Femur (tissue), 1 donor: Measurements from ENCODE around the gene THOC2.
"Not testable (repeated sequence)": the region's sequence is repeated elsewhere in the genome, so short reads cannot be mapped to it uniquely, and the experiment has no call there.

ENCODE experiments used
- DNase-seq: peaks from one replicate; pipeline ENCODE4 v3.0.0-alpha.2; 2017

The THOC2 gene

DNA sequence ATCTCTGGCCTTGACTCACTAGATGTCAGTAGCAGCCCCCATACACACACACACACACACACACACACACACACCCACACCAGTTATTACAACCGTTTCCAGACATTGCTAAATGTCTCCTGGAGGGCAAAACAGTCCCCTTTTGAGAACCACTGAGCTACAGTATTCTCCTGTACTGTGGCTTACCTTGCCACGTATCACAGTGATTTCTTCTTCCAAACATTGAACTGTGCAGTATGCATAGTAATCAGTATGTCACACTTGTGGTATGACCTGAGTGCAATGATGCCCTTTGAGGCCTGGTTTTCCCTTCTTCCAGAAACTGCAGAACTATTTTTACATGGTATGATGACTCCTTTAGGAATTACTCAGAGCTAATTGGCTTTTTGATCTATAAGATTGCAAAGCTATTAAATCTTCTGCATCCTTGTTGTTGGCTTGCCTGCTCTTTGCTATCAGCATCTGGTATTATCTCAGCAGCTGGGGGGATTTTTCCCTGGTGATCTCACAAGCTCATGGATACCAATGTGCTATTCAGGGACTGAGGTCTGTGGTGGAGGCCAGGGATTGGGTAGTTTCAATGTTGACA is 3.6 kb upstream of the THOC2 start:
- DNase-seq = no peak

DNA sequence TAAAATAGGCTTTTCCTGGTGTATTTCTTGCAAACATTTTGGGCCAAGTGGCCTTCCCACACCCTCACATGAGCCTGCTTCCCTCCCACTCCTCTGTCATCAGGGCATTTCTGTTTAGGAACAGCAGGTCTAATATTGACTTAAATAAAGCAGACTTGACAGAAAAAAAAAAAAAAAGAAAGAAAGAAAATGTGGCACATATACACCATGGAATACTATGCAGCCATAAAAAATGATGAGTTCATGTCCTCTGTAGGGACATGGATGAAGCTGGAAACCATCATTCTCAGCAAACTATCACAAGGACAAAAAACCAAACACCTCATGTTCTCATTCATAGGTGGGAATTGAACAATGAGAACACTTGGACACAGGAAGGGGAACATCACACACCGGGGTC is 2.3 kb upstream of the THOC2 start:
- not testable (repeated sequence) for DNase-seq

DNA sequence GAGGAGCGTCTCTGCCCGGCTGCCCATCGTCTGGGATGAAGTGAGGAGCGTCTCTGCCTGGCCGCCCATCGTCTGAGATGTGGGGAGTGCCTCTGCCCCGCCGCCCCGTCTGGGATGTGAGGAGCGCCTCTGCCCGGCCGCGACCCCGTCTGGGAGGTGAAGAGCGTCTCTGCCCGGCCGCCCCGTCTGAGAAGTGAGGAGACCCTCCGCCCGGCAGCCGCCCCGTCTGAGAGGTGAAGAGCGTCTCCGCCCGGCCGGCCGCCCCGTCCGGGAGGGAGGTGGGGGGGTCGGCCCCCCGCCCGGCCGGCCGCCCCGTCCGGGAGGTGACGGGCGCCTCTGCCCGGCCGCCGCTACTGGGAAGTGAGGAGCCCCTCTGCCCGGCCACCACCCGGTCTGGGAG is 1.2 kb upstream of the THOC2 start:
- not testable (repeated sequence) for DNase-seq

DNA sequence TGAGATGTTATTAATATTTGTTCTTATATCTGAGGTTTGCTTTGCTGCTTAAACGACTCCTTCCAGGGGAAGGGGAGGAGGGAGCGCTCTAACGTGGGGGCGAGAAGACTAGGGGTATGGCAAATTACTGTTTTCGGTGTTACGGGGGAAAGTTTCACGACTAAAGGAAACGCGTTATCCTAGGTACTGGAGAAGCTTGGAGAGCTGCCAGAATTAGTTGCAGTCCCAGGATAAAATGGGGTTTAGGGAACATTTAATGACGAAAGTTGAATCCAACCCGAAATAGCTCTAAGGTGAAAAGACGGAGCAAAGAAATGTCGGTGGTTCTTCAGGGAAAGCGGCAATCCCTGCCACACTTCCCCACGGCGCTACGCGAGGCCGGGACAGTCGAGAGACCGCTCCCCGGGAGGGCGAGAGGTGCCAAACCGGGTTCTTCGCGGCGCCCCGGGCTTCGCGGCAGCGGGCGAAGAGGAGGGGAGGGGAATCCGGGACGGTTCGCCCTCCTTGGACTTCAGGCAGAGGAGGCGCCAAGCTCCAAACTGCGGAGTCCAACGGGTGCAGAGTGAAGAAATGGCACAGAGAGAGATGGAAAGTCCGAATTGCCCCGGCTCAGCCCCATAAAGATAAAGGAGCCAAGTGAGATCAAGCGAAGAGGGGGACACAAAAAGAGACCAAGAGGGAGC is 724 bp downstream of the THOC2 start:
- peak; percentile 24 for DNase-seq

- no peak for DNase-seq
Measured at GRCh38 chrX:123731258-123731986, 1.4 kb downstream of the THOC2 start.

GRCh38 chrX:123728554-123728953 is 4.3 kb downstream of the THOC2 start:
- no peak for DNase-seq

DNA sequence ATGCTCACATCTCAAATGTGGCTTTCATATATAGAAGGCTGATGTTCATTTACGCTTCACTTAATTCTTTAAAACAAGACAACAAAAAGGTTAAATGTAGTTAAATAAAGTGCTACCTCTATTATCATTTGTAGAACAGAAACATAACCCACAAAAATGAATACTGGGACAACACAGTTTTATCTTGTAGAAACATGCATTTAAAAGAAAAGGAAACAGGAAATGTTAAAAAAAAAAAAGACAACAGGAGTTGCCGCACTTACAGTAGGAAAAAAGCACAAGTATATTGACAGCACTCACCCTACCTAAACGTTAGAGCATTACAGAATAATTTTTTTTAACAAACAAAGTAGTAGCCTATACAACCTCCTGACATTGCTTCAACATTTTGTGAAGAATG is 4.8 kb downstream of the THOC2 start:
- no peak for DNase-seq

DNA sequence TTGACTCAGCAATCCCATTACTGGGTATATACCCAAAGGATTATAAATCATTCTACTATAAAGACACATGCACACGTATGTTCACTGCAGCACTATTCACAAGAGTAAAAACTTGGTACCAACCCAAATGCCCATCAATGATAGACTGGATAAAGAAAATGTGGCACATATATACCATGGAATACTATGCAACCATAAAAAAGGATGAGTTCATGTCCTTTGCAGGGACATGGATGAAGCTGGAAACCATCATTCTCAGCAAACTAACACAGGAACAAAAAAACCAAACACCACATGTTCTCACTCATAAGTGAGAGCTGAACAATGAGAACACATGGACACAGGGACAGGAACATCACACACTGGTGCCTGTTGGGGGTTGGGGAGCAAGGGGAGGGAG is 10.7 kb downstream of the THOC2 start:
- not testable (repeated sequence) for DNase-seq

DNA sequence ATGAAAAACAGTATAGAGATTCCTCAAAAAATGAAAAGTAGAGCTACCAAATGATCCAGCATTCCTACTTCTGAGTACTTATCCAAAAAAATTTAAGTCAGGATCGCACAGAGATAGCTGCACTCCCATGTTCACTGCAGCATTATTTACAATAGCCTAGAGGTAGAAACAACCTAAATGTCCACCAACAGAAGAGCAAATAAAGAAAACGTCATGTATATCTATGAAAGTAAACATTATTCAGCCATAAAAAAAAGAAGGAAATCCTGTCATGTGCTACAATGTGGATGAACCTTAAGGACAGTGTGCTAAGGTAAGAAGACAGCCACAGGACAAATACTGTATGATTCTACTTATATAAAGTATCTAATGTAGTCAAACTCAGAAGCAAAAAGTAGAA is 12.4 kb downstream of the THOC2 start:
- no peak for DNase-seq

DNA sequence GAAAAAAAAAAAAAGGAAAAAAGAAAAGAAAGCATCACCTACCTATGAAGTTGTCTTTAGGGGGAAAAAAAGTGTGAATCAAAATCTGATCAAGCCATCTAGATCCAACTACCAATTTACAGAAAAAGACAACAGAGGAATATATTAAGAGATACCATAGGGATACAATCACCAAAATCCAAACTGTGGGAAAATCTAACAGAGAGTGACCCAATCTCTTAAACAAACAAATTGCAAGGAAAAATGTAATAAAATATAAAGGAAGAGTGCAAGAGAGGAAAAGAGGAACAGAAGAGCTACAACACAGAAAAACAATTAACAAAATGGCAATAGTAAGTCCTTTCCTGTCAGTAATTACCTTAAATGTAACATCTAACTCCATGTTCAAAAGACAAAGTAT is 19.0 kb downstream of the THOC2 start:
- DNase-seq = no peak

DNA sequence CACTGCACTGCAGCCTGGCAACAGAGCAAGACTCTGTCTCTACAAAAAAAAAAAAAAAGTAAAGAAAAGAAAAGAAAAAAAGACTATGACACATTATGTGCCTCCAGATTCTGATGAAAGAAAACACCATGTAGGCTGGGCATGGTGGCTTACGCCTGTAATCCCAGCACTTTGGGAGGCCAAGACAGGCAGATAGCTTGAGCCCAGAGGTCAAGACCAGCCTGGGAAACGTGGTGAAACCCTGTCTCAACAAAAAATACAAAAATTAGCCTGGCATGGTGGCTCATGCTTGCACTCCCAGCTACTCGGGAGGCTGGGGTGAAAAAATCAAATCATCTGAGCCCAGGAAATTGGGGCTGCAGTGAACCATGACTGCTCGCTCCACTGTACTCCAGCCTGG is 19.4 kb downstream of the THOC2 start:
- DNase-seq = no peak

DNA sequence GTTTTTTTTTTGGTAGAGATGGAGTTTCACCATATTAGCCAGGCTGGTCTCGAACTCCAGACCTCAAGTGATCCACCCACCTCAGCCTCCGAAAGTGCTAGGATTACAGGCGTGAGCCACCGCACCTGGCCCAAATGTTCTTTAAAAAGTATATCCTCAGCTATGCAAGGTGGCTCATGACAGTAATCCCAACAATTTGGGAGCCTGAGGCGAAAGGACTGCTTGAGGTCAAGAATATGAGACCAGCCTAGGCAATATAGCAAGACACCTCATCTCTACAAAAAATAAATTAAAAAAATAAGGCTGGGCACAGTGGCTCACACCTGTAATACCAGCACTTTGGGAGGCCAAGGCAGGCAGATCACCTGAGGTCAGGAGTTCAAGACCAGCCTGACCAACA is 21.7 kb downstream of the THOC2 start:
- DNase-seq = not testable (repeated sequence)

GRCh38 chrX:123704781-123705180 is 28.1 kb downstream of the THOC2 start:
- DNase-seq = no peak

- DNase-seq = peak; percentile 28
Measured at GRCh38 chrX:123698979-123699520, 33.8 kb downstream of the THOC2 start.

- DNase-seq = no peak
Measured at GRCh38 chrX:123696334-123696733, 36.5 kb downstream of the THOC2 start.

DNA sequence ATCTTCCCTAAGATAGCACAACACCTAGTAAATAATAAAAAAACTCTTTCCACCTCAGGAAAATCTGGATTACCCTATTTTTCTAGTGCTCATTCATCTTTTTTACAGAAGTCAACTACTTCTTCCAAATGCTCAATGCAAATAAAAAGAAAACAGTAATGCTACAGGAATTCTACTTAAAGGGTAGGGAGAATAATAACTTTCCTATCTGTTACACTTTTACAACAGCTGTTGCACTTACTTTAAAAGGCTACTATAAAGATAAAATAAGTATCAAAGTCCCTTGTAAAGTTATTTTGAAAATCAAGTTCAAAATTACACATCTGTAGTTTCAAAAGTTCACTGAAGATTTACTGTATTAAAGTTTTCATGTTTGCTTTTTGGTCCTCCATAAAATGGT is 37.6 kb downstream of the THOC2 start:
- no peak for DNase-seq

DNA sequence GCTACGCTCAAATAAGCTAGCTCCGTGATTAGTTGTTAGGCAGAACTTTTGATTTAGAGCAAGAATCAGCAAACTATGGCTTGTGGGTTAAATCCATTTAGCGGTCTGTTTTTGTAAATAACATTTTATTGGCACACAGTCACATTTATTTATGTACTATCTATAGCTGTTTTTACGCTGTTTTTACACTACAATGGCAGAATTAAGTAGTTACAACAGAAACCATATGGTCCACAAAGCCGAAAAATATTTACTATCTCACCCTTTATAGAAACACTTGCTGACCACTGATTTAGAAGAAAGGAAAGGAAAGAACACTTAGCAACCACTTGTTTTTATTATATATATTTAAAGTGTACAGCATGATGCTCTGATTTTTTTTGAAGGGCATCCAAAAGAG is 41.1 kb downstream of the THOC2 start:
- no peak for DNase-seq

DNA sequence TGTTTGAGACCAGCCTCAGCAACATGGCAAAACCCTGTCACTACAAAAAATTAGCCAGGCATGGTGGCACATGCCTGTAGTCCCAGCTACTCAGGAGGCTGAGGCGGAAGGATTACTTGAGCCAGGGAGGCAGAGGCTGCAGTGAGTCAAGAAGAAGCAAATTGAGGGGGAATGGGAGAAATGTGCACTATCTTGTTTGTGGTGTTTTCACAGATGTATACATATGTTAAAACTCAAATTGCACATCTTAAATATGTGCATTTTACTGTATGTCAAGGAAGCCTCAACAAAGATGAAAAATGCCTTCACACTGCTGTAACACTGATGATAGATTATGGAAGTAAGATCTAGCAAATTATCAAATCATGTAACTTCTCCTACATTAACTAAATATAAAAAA is 44.3 kb downstream of the THOC2 start:
- DNase-seq = no peak

DNA sequence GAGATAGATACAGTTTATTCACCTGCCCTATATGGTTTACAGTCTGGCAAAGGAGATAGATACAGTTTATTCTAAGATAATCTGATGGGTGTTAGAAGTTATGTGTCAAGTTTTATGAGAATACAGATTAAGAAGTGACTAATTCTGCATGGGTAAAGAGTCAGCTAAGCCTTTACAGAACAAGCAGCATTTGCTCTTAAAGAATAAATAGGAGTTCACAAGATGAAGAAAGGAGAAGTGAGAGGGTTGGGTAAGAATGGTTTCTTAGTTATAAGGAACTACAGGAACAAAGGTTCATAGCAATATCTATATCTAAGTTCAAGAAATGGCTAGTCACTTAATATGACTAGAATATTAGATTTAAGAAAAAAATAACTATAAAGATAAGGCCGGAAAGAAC is 47.6 kb downstream of the THOC2 start:
- no peak for DNase-seq

- DNase-seq = no peak
Measured at GRCh38 chrX:123682186-123682585, 50.7 kb downstream of the THOC2 start.

DNA sequence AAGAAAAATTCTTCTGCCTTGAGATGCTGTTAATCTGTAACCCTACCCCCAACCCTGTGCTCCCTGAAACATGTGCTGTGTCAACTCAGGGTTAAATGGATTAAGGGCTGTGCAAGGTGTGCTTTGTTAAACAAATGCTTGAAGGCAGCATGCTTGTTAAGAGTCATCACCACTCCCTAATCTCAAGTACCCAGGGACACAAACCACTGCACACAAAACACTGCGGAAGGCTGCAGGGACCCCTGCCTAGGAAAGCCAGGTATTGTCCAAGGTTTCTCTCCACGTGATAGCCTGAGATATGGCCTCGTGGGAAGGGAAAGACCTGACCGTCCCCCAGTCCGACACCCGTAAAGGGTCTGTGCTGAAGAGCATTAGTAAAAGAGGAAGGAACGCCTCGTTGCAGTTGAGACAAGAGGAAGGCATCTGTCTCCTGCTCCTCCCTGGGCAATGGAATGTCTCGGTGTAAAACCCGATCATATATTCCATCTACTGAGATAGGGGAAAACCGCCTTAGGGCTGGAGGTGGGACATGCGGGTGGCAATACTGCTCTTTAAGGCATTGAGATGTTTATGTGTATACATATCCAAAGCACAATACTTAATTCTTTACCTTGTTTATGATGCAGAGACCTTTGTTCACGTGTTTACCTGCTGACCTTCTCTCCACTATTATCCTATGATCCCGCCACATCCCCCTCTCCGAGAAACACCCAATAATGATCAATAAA is 53.0 kb downstream of the THOC2 start:
- not testable (repeated sequence) for DNase-seq

GRCh38 chrX:123675154-123675553 is 57.7 kb downstream of the THOC2 start:
- DNase-seq = no peak

DNA sequence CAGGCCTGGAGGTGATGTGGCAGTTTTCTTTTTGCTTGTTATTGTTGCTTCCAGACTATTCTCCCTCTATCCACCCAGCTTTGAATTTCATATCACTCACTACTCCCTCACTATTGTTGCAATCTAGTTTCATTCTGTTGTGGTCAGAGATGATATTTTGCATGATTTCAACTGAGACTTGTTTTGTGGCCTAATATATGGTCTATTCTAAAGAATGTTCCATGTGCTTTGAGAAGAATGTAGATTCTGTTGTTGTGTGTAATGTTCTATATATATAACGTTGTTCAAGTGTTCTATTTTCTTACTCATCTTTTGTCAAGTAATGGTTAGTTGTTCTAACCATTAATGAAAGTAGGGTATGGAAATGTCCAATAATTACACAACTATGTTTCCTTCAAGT is 59.0 kb downstream of the THOC2 start:
- DNase-seq = no peak
